GM19372 (cell line): ENCODE measurements around the gene PRKAG3.
"Not testable (repeated sequence)": the region's sequence is repeated elsewhere in the genome, so short reads cannot be mapped to it uniquely, and the experiment has no call there.

Source experiments
- ATAC-seq: cut with Tn5 transposase; IDR thresholded peaks from one replicate; pipeline ENCODE4 v1.9.1; 2021; ENCODE audit warnings: mild to moderate bottlenecking, low read depth, moderate library complexity; ENCODE audit not compliant: unreplicated experiment

Gene PRKAG3

DNA sequence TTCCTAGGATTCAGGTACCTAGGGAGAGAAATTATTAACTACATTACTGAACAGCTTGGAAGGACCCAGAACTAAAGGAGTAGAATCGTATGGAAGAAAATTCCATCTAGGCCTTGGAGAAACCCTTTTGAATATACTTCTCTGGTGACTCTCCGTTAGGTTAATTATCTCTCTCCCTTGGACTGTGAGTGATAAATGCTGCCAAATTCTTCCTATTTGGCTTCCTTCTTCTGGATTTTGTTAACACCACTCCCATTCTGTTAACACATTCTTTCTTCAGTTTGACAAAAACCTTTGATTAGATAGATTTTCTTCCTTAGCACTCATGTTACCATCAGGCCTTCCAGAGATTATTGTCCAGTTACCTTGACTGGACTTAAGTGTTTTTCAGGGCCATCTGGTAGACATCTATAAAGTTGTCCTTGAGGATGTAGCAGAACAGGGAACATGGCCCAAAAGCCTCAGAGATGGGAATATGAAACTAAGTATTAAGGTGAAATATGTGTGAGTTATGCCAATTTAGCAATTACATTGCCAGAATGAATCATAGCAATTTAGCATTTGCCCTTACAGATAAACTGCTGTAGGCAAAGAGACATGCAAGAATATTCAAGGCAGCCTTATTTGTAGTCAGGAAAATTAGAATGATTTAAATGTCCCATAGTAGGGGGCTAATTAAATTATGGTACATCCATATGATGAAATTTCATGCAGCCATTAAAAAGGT is 42.9 kb downstream of the PRKAG3 start:
- no peak for ATAC-seq

DNA sequence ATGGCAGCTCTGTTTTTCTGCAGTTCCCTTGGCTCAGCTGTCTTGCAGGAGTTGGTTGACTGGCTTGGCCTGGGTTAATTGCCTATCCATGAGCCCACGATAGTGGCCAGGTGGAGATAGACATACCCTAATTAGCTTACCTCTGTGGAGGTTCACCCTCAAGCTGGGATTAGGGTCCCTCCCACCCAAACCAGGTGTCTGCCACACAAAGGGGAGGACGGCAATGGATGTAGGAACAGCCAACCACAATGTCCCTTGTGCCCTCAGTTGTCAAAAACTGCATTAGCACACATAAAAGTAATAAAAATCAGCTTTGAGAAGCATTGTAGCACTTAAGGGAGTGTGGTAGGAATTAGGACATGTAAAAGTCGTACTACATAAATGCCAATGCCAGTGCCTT is 45.5 kb downstream of the PRKAG3 start:
- ATAC-seq = no peak

DNA sequence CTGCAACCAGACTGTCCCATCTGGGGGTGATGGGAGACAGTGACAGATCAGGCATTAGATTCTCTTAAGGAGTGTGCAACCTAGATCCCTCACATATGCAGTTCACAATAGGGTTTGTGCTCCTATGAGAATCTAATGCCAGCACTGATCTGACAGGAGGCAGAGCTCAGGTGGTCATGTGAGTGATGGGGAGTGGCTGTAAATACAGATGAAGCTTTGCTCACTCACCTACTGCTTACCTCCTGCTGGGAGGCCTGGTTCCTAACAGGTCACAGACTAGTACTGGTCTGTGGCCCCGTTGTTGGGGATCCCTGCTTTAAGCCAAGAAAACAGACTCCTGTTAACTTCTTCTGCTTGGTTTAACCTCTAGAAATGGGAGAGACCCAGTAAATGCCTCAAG is 46.5 kb downstream of the PRKAG3 start:
- ATAC-seq = no peak

DNA sequence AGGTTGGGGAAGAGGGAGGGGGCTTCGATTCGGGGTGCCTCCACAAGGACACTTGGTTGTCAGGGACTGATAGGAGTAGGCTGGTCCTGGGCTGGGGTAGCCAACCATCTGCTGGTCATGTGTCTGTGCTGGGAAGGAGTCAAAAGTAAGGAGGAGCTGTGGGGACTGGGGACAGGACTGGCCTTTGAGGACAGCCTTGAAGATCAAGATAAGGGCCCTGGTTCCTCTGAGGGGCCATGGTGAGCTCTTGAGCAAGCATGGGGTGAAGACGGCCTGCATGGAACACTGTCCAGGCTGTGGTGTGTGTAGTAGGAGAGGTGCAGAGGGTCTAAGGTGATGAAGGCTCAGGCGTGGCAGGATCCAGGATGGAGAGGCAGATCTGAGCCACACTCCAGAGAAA is 47.9 kb downstream of the PRKAG3 start:
- no peak for ATAC-seq

DNA sequence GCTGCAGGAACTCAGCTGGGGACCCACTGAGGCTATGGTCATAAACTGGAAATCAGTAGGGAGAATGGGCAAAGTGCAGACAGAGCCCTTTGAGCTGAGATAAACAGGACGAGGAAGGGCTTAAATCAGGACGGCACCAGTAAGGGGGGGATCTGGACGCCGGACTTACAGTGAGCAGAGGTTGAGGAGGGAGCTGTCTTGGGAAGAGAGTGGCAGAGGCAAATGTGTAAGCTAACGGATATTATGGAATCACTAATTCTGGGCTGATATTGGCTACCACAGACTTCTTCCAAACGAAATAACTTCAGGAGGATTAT is 49.1 kb downstream of the PRKAG3 start:
- ATAC-seq = no peak

DNA sequence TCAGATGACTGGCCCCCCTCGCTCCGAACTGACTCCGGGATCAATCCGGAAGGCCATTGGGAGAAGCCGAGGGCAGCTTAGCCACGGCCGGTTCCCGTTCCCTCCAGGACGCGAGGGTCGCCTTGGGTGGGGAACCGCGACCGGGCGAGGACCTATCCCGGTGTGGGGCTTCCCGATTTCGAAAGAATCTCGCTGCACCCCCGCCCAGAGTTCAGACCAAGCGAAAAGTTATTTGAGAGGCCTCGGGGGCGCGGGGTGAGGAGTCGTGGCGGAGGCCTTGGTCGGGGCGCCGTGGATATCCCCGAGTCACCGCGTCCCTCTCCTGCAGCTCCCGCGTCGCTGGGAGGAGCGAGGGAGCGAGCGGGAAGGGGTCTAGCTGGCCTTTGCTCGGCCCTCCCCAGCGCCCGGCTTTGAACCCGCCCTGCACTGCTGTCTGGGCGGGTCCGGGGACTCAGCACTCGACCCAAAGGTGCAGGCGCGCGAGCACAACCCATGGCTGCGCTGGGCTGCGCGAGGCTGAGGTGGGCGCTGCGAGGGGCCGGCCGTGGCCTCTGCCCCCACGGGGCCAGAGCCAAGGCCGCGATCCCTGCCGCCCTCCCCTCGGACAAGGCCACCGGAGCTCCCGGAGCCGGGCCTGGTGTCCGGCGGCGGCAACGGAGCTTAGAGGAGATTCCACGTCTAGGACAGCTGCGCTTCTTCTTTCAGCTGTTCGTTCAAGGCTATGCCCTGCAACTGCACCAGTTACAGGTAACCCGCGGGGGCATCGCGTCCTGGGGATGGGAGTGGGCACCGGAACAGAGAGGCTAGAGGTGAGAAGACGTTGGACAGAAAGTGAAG is 49.7 kb downstream of the PRKAG3 start, which contains the start of gene CYP27A1:
Gene CYP27A1, plus strand, starts transcription at position 457 of the 837 bp plus-strand sequence. Its CDS starts 36 bp downstream, at position 493.
- ATAC-seq = peak; percentile 56

DNA sequence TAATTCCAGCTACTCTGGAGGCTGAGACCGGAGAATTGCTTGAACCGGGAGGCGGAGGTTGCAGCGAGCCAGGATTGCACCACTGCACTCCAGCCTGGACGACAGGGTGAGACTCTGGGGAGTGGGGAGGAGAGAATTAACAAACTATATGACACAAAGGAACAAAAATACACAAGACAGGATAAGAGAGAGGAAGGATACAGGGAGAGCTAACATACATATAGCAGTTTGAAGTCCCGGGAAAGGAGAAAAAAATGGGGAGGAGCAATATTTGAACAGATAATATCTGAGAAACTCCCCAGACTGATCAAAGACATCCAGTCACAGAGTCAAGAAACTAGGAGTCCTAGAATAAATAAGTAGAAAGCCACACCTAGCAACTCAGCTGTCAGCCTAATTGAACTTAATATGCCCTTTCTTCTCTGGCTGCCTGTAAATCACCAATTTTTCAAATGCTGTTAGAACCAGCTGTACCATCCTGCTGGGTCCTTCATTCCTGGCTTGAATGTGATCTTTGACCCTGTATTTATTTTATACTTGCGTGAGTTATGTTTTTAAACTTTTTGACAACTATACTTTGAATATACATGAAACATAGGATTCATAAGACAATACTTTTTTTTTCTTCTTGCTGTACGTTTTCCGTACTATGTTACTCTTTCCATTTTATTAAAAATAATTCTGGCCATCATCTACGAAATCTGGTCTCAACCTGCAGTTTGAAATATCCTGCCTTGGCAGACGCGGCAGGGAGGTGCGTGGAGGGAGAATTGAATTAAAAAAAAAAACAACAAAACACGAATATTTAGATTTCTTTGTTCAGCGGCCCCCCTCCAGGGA is 50.5 kb downstream of the PRKAG3 start:
- ATAC-seq = no peak

DNA sequence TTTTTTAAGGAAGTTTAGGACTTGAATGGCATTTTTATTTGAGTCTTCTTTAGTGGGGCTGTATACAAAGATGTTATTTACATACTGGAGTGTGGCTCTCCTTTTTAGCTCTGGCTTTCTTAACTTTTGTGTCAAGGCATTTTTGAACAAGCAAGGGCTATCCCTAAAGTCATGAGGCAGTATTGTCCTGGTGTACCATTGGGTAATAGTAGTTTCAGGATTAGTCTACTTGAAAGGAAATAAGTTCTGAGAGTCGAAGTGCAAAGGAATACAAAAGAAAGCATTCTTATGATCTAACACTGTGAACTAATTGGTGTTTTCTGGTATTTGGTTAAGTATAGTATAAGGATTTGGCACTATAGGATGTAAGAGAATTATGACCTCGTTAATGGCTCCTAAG is 51.6 kb downstream of the PRKAG3 start:
- no peak for ATAC-seq

DNA sequence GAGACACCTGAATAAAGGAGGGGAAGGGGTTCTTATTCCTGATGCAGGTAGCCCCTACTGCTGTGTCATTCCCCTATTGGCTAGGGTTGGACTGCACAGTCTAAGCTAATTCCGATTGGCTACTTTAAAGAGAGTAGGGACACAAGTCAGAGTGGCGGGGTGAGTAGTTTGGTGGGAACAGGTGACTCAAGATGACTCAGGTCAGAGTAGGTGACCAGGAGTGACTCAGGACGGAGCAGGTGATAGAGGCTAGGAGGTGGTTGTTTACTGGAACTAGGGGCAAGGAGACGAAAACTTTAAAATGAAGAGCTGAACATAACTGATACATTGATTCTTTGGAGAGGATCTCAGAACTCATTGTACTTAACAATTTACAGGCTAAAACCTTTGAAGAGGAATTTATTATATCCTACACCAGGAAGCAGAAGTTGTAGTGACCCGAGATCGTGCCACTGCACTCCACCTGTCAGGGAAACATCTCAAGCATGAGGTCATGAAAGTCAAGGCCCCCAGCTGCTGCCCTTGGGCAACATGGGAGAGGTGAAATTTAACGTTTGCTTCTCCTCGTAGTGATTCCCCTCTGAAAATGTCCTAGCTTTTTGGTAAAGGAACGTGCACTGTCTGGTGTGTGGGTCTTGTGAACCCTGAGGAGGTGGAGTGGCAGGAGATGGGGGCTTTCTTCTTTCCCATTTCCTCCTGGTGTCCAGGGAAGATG is 54.2 kb downstream of the PRKAG3 start:
- ATAC-seq = no peak

DNA sequence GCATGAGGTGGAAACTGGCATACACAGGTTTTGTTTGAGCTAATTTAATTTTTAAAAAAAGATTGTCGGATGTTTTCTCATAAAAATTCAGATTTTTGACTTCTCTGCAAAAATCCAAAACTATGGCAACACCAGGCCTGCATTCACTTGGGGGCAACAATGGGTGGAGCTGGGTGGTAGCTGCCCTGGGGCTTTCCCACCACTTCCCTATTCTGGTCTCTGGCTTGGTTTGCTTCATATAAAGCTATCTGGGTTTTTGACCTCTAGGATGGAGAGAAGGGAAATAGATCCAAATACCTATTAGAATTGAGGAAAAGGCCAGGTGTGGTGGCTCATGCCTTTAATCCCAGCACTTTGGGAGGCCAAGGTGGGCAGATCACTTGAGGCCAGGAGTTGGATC is 55.1 kb downstream of the PRKAG3 start:
- no peak for ATAC-seq

DNA sequence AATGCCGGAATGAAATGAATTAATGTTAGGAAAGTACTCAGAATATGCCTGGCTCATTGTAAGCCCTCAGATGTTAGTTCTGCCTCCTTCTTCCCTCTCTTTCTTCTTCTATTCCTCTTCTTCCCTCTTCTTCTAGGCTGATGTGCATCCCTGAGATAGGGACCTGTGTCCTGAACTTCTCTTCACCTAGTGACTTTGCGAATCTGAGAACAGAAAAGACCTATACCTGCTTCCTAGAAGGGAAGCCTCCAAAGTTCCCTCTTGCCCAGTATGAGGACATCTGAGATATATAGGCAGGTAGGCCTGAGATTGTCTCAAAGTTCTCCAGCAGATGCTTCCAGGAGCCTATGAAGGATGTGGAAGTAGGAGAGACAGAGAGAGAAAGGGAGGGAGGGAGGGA is 57.7 kb downstream of the PRKAG3 start:
- no peak for ATAC-seq

DNA sequence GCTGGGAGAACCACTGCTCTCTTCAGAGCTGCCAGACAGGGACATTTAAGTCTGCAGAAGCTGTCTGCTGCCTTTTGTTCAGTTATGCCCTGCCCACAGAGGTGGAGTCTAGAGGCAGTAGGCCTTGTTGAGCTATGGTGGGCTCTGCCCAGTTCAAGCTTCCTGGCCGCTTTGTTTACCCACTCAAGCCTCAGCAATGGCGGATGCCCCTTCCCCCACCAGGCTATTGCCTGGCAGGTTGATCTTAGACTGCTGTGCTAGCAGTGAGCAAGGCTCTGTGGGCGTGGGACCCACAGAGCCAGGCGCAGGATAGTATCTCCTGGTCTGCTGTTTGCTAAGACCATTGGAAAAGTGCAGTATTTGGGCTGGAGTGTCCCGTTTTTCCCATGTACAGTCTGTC is 58.8 kb downstream of the PRKAG3 start:
- ATAC-seq = not testable (repeated sequence)
